Measurements from ENCODE around the gene AATK. TPM values are rescaled to one million over a fixed set of nuclear protein-coding genes. Genes with fewer than 3 reads are reported as not detected.

The AATK gene
- total and polyA plus RNA-seq, 12 donors: 1.5 to 8.5 (median 6.2) TPM

GRCh38 chr17:81210868-81211267, 44.8 kb upstream of the AATK start:
- Histone ChIP-seq H3K27me3 (no peaks in the 10 kb centered on the region), H3K27ac (peak overlapping the region in 1 of 10 donors; percentile 5), H3K4me3 (no peak overlapping the region), H3K9me3 (no peaks in the 10 kb centered on the region), H3K36me3 (peaks cover 0 to 20% (median 0%) of the 10 kb centered on the region in 9 donors), H3K4me1 (peaks cover 0 to 9% (median 0%) of the 10 kb centered on the region in 9 donors)
- intact Hi-C loops (cut with DNase I): no loop called here
- WGBS, 2 donors: 64 to 67% methylated on average over 14 of the region's 14 CpGs
- TF ChIP-seq CTCF (IDR thresholded peaks at IDR 0.05): no peak
- ATAC-seq: peak in 6 of 8 donors; percentile 16 to 56 (median 35)
- DNase-seq: no peak

GRCh38 chr17:81210466-81210865, 44.4 kb upstream of the AATK start:
- 76 to 85% methylated on average over 10 of the region's 10 CpGs for WGBS, 2 donors
- intact Hi-C loops (cut with DNase I): no loop called here
- TF ChIP-seq CTCF (IDR thresholded peaks at IDR 0.05): no peak
- peaks cover 0 to 23% (median 0%) of the 10 kb centered on the region in 9 donors for H3K36me3 ChIP-seq
- DNase-seq: no peak
- no peak overlapping the region for H3K27ac ChIP-seq
- H3K27me3 ChIP-seq: no peaks in the 10 kb centered on the region
- H3K4me1 ChIP-seq: peaks cover 0 to 9% (median 0%) of the 10 kb centered on the region in 9 donors
- no peak overlapping the region for H3K4me3 ChIP-seq
- no peaks in the 10 kb centered on the region for H3K9me3 ChIP-seq
- ATAC-seq: peak in 2 of 8 donors; percentile 22 to 47

GRCh38 chr17:81209141-81209540, 43.1 kb upstream of the AATK start:
- no peak for ATAC-seq
- H3K27me3 ChIP-seq: no peaks in the 10 kb centered on the region
- no peak overlapping the region for H3K27ac ChIP-seq
- H3K4me1 ChIP-seq: peaks cover 0 to 9% (median 0%) of the 10 kb centered on the region in 9 donors
- no peak for TF ChIP-seq CTCF (IDR thresholded peaks at IDR 0.05)
- no peaks in the 10 kb centered on the region for H3K9me3 ChIP-seq
- DNase-seq: no peak
- 97% methylated on average over 16 of the region's 16 CpGs for WGBS, 2 donors
- intact Hi-C loops (cut with DNase I): loop anchor here in 1 of 10 donors (10.0 kb wide), 1 partner anchor 194 kb away; no protein-coding TSS in a partner anchor
- no peak overlapping the region for H3K4me3 ChIP-seq
- peaks cover 0 to 23% (median 0%) of the 10 kb centered on the region in 9 donors for H3K36me3 ChIP-seq

- WGBS, 2 donors: 95 to 96% methylated on average over 10 of the region's 10 CpGs
- H3K9me3 ChIP-seq: no peaks in the 10 kb centered on the region
- intact Hi-C loops (cut with DNase I): loop anchor here in 1 of 10 donors (10.0 kb wide), 1 partner anchor 194 kb away; no protein-coding TSS in a partner anchor
- no peak overlapping the region for H3K4me3 ChIP-seq
- TF ChIP-seq CTCF (IDR thresholded peaks at IDR 0.05): no peak
- H3K4me1 ChIP-seq: peaks cover 0 to 9% (median 0%) of the 10 kb centered on the region in 9 donors
- H3K27ac ChIP-seq: no peak overlapping the region
- no peak for DNase-seq
- ATAC-seq: peak in 1 of 8 donors; percentile 10
- peaks cover 0 to 26% (median 0%) of the 10 kb centered on the region in 9 donors for H3K36me3 ChIP-seq
- H3K27me3 ChIP-seq: no peaks in the 10 kb centered on the region
Observed at GRCh38 chr17:81208651-81209050, 42.6 kb upstream of the AATK start.
